Liver (tissue), 9 donors: Measurements from ENCODE around the gene SERPINI1. TPM values are rescaled to one million over a fixed set of nuclear protein-coding genes. Genes with fewer than 3 reads are reported as not detected.

Source experiments
- DNase-seq: peaks from one replicate; pipeline ENCODE4 v3.0.0-alpha.2; 2017; ENCODE audit warnings: low spot score
- H3K27ac ChIP-seq, 2 donors: one replicate each; pipeline ENCODE4 v1.7.0; 2013; ENCODE audit warnings: inconsistent platforms in 2 of 2, low read length in 2 of 2, control low read depth in 1 of 2, low read depth in 1 of 2, mild to moderate bottlenecking in 1 of 2
- H3K27me3 ChIP-seq, 4 donors: one replicate each; pipeline versions ENCODE4 v1.6.1 to v1.7.0; 2013; ENCODE audit warnings: low read length in 3 of 4, inconsistent platforms in 1 of 4, mild to moderate bottlenecking in 1 of 4, moderate library complexity in 1 of 4; ENCODE audit not compliant: control insufficient read depth in 4 of 4, insufficient read depth in 4 of 4
- H3K36me3 ChIP-seq, 4 donors: one replicate each; pipeline versions ENCODE4 v1.6.1 to v1.7.0; 2013; ENCODE audit warnings: low read length in 3 of 4, mild to moderate bottlenecking in 3 of 4, low read depth in 1 of 4, moderate library complexity in 1 of 4; ENCODE audit not compliant: control insufficient read depth in 4 of 4, insufficient read depth in 3 of 4
- H3K4me1 ChIP-seq, 4 donors: one replicate each; pipeline versions ENCODE4 v1.6.1 to v1.7.0; 2013; ENCODE audit warnings: low read length in 3 of 4, mild to moderate bottlenecking in 3 of 4, moderate library complexity in 1 of 4; ENCODE audit not compliant: control insufficient read depth in 4 of 4, insufficient read depth in 4 of 4
- H3K4me3 ChIP-seq, 3 donors: one replicate each; pipeline versions ENCODE4 v1.6.1 to v1.7.0; 2013; ENCODE audit warnings: low read length in 3 of 3, control low read depth in 1 of 3, low read depth in 1 of 3, mild to moderate bottlenecking in 1 of 3
- H3K9ac ChIP-seq, 2 donors: one replicate each; pipeline ENCODE4 v1.7.0; 2013; ENCODE audit warnings: low read length in 2 of 2, mild to moderate bottlenecking in 2 of 2, moderate library complexity in 2 of 2, control low read depth in 1 of 2, low read depth in 1 of 2
- H3K9me3 ChIP-seq, 4 donors: one replicate each; pipeline versions ENCODE4 v1.6.1 to v1.7.0; 2013; ENCODE audit warnings: low read length in 3 of 4; ENCODE audit not compliant: control insufficient read depth in 4 of 4
- EGR1 ChIP-seq, 2 donors: IDR thresholded peaks; 2 replicates each; pipeline ENCODE4 v1.6.1; 2016 to 2018; ENCODE audit warnings: antibody characterized with exemption in 2 of 2, low read depth in 2 of 2
- FOXA1 ChIP-seq: IDR thresholded peaks from 2 replicates; pipeline ENCODE4 v1.6.1; 2016; ENCODE audit warnings: antibody characterized with exemption
- FOXA2 ChIP-seq: IDR thresholded peaks from 2 replicates; pipeline ENCODE4 v1.6.1; 2016; ENCODE audit warnings: antibody characterized with exemption
- GABPA ChIP-seq, 2 donors: IDR thresholded peaks in 1 of 2; conservative IDR thresholded peaks in 1 of 2; 2 replicates each; pipeline ENCODE4 v1.6.1; 2016; ENCODE audit warnings: antibody characterized with exemption in 2 of 2, mild to moderate bottlenecking in 1 of 2, moderate library complexity in 1 of 2
- HNF4A ChIP-seq, 2 donors: conservative IDR thresholded peaks; 2 replicates each; pipeline ENCODE4 v1.6.1; 2016; ENCODE audit warnings: antibody characterized with exemption in 2 of 2, mild to moderate bottlenecking in 2 of 2
- HNF4G ChIP-seq: IDR thresholded peaks from 2 replicates; pipeline ENCODE4 v1.6.1; 2016; ENCODE audit warnings: antibody characterized with exemption
- JUND ChIP-seq, 2 donors: IDR thresholded peaks; 2 replicates each; pipeline ENCODE4 v1.6.1; 2016; ENCODE audit warnings: antibody characterized with exemption in 2 of 2
- NR2F2 ChIP-seq: IDR thresholded peaks from 2 replicates; pipeline ENCODE4 v1.6.1; 2016; ENCODE audit warnings: antibody characterized with exemption
- RAD21 ChIP-seq, 2 donors: IDR thresholded peaks; 2 replicates each; pipeline ENCODE4 v1.6.1; 2016; ENCODE audit warnings: antibody characterized with exemption in 2 of 2, mild to moderate bottlenecking in 2 of 2
- RXRA ChIP-seq, 2 donors: IDR thresholded peaks; 2 replicates each; pipeline ENCODE4 v1.6.1; 2017 to 2018; ENCODE audit warnings: antibody characterized with exemption in 2 of 2, mild to moderate bottlenecking in 1 of 2
- SP1 ChIP-seq: IDR thresholded peaks from 2 replicates; pipeline ENCODE4 v1.6.1; 2018; ENCODE audit warnings: antibody characterized with exemption, mild to moderate bottlenecking
- TAF1 ChIP-seq: conservative IDR thresholded peaks from 2 replicates; pipeline ENCODE4 v1.6.1; 2016; ENCODE audit warnings: antibody characterized with exemption, mild to moderate bottlenecking
- YY1 ChIP-seq: IDR thresholded peaks from 2 replicates; pipeline ENCODE4 v1.6.1; 2016; ENCODE audit warnings: antibody characterized with exemption, mild to moderate bottlenecking
- WGBS: extraction: QIAGEN DNeasy Blood & Tissue Kit; methylation state at CpG from one replicate; pipeline ENCODE4 v1.1.7; 2013; 5-methylcytosine and 5-hydroxymethylcytosine counted together
- polyA plus RNA-seq, 2 donors: library from polyadenylated mRNA; stranded (reverse) in 1 of 2; unstranded in 1 of 2; fragments of 200-250 nt in 1 of 2; fragments of >200 nt in 1 of 2; fragmentation: Nextera tagmentation in 1 of 2; extraction: Ambion mirVana in 1 of 2; gene quantifications; one replicate each; pipeline versions ENCODE4 v1.2.1 to v1.2.3, GENCODE V29; 2013 to 2015
- total RNA-seq, 2 donors: library from RNA; depleted of rRNA; stranded (reverse); fragments of >200 nt; gene quantifications; one replicate each; pipeline ENCODE4 v1.2.3, GENCODE V29; 2014
- TF ChIP-seq, protein P1 (sequence below): fragments of 150-350 bp; IDR thresholded peaks from 2 replicates; pipeline ENCODE4 v1.5.1; 2017; ENCODE audit warnings: improper control_type of control experiment, low read depth, low read length; ENCODE audit not compliant: missing input control
- TF ChIP-seq, protein P2 (sequence below): IDR thresholded peaks from 2 replicates; pipeline ENCODE4 v1.6.1; 2016; ENCODE audit warnings: antibody characterized with exemption
- TF ChIP-seq, protein P3 (sequence below): IDR thresholded peaks from 2 replicates; pipeline ENCODE4 v1.6.1; 2016; ENCODE audit warnings: antibody characterized with exemption
- TF ChIP-seq, protein P4 (sequence below): IDR thresholded peaks from 2 replicates; pipeline ENCODE4 v1.6.1; 2016; ENCODE audit warnings: antibody characterized with exemption, mild to moderate bottlenecking
- TF ChIP-seq, protein P5 (sequence below): IDR thresholded peaks from 2 replicates; pipeline ENCODE4 v1.6.1; 2016; ENCODE audit warnings: antibody characterized with exemption
- donor health status: healthy.
- donor health status: healthy.
- donor health status: healthy.
- donor health status: healthy.
- donor health status: healthy.

SERPINI1 gene
- total and polyA plus RNA-seq, 4 donors, result 0.90 to 23.6 (median 1.9) TPM

DNA sequence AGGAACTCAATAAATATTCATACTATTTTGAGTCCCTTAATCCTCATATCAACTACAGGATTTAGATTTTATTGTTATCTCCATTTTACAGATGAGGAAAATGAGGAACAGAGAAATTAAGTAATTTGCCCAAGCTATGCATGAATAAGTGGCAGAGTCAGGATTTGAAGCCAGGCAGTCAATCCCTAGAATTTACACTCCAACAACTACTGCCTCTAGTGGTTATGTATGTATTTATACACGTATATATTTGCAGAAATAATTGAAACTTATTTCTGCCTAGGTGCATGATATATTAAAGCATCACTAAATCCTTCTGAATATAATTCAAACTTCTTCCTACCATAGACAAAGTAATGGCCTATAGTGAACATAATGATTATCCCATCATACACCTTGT is 137.4 kb downstream of the SERPINI1 start:
- Histone ChIP-seq H3K36me3 (no peaks in the 10 kb centered on the region), H3K27me3 (peaks cover 0 to 2% (median 0%) of the 10 kb centered on the region in 4 donors), H3K9me3 (no peaks in the 10 kb centered on the region), H3K9ac (no peak overlapping the region), H3K4me3 (no peak overlapping the region), H3K4me1 (no peaks in the 10 kb centered on the region), H3K27ac (no peak overlapping the region)
- TF ChIP-seq, protein P1, sequence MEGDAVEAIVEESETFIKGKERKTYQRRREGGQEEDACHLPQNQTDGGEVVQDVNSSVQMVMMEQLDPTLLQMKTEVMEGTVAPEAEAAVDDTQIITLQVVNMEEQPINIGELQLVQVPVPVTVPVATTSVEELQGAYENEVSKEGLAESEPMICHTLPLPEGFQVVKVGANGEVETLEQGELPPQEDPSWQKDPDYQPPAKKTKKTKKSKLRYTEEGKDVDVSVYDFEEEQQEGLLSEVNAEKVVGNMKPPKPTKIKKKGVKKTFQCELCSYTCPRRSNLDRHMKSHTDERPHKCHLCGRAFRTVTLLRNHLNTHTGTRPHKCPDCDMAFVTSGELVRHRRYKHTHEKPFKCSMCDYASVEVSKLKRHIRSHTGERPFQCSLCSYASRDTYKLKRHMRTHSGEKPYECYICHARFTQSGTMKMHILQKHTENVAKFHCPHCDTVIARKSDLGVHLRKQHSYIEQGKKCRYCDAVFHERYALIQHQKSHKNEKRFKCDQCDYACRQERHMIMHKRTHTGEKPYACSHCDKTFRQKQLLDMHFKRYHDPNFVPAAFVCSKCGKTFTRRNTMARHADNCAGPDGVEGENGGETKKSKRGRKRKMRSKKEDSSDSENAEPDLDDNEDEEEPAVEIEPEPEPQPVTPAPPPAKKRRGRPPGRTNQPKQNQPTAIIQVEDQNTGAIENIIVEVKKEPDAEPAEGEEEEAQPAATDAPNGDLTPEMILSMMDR, result no peak
- TF ChIP-seq FOXA2 (no peak), YY1 (no peak), SP1 (no peak), HNF4G (no peak), RXRA (IDR thresholded peaks at IDR 0.05) (no peak), FOXA1 (no peak), EGR1 (IDR thresholded peaks at IDR 0.05; ENCODE audit: low read depth in 2 of 2) (no peak), RAD21 (IDR thresholded peaks at IDR 0.05) (no peak), GABPA (IDR thresholded peaks at IDR 0.05 in 1 of 2, conservative IDR thresholded peaks at IDR 0.05 in 1 of 2) (no peak), NR2F2 (no peak), JUND (IDR thresholded peaks at IDR 0.05) (no peak), TAF1 (no peak), HNF4A (conservative IDR thresholded peaks at IDR 0.05) (no peak)
- TF ChIP-seq, protein P2, sequence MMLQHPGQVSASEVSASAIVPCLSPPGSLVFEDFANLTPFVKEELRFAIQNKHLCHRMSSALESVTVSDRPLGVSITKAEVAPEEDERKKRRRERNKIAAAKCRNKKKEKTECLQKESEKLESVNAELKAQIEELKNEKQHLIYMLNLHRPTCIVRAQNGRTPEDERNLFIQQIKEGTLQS, result no peak
- TF ChIP-seq, protein P3, sequence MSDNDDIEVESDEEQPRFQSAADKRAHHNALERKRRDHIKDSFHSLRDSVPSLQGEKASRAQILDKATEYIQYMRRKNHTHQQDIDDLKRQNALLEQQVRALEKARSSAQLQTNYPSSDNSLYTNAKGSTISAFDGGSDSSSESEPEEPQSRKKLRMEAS, result no peak
- TF ChIP-seq, protein P4, sequence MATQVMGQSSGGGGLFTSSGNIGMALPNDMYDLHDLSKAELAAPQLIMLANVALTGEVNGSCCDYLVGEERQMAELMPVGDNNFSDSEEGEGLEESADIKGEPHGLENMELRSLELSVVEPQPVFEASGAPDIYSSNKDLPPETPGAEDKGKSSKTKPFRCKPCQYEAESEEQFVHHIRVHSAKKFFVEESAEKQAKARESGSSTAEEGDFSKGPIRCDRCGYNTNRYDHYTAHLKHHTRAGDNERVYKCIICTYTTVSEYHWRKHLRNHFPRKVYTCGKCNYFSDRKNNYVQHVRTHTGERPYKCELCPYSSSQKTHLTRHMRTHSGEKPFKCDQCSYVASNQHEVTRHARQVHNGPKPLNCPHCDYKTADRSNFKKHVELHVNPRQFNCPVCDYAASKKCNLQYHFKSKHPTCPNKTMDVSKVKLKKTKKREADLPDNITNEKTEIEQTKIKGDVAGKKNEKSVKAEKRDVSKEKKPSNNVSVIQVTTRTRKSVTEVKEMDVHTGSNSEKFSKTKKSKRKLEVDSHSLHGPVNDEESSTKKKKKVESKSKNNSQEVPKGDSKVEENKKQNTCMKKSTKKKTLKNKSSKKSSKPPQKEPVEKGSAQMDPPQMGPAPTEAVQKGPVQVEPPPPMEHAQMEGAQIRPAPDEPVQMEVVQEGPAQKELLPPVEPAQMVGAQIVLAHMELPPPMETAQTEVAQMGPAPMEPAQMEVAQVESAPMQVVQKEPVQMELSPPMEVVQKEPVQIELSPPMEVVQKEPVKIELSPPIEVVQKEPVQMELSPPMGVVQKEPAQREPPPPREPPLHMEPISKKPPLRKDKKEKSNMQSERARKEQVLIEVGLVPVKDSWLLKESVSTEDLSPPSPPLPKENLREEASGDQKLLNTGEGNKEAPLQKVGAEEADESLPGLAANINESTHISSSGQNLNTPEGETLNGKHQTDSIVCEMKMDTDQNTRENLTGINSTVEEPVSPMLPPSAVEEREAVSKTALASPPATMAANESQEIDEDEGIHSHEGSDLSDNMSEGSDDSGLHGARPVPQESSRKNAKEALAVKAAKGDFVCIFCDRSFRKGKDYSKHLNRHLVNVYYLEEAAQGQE, result no peak
- TF ChIP-seq, protein P5, sequence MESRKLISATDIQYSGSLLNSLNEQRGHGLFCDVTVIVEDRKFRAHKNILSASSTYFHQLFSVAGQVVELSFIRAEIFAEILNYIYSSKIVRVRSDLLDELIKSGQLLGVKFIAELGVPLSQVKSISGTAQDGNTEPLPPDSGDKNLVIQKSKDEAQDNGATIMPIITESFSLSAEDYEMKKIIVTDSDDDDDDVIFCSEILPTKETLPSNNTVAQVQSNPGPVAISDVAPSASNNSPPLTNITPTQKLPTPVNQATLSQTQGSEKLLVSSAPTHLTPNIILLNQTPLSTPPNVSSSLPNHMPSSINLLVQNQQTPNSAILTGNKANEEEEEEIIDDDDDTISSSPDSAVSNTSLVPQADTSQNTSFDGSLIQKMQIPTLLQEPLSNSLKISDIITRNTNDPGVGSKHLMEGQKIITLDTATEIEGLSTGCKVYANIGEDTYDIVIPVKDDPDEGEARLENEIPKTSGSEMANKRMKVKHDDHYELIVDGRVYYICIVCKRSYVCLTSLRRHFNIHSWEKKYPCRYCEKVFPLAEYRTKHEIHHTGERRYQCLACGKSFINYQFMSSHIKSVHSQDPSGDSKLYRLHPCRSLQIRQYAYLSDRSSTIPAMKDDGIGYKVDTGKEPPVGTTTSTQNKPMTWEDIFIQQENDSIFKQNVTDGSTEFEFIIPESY, result no peak
- no peak for DNase-seq
- 59% methylated on average over 1 of the region's 1 CpG for WGBS
